Transverse colon (tissue), 4 donors: Measurements from ENCODE around the gene KCNAB2. TPM values are rescaled to one million over a fixed set of nuclear protein-coding genes. Genes with fewer than 3 reads are reported as not detected.

ENCODE experiments used
- DNase-seq: peaks from one replicate; pipeline ENCODE4 v3.0.0-alpha.2; 2019
- H3K27ac ChIP-seq, 4 donors: fragments of 200-600 bp; sonication (generic); 2 replicates each; pipeline ENCODE4 v1.5.1; 2016 to 2018; ENCODE audit warnings: inconsistent platforms in 4 of 4
- H3K27me3 ChIP-seq: fragments of 200-600 bp; sonication (generic); 2 replicates; pipeline ENCODE4 v1.5.1; 2017; ENCODE audit warnings: inconsistent platforms
- H3K36me3 ChIP-seq, 4 donors: fragments of 200-600 bp; sonication (generic); 2 replicates each; pipeline ENCODE4 v1.5.1; 2017 to 2019; ENCODE audit warnings: inconsistent platforms in 4 of 4
- H3K4me1 ChIP-seq, 4 donors: fragments of 200-600 bp; sonication (generic); 2 replicates each; pipeline ENCODE4 v1.5.1; 2017 to 2020; ENCODE audit warnings: inconsistent platforms in 4 of 4
- H3K4me3 ChIP-seq, 4 donors: fragments of 200-600 bp; sonication (generic); 1 replicate in 1 of 4; 2 replicates in 3 of 4; pipeline versions ENCODE4 v1.5.1 to v1.6.1; 2017 to 2019; ENCODE audit warnings: inconsistent platforms in 4 of 4
- H3K9me3 ChIP-seq, 2 donors: fragments of 200-600 bp; sonication (generic); 2 replicates each; pipeline ENCODE4 v1.5.1; 2017 to 2019; ENCODE audit warnings: inconsistent platforms in 2 of 2
- EP300 ChIP-seq: sonication (generic); formaldehyde crosslinking; IDR thresholded peaks from one replicate; pipeline ENCODE4 v1.6.1; 2017; ENCODE audit warnings: antibody characterized with exemption, low read depth
- POLR2A ChIP-seq: fragments of 450-650 bp; IDR thresholded peaks from one replicate; pipeline ENCODE4 v1.6.1; 2016; ENCODE audit warnings: antibody characterized with exemption, mild to moderate bottlenecking, moderate library complexity
- POLR2AphosphoS5 ChIP-seq, 3 donors: sonication (generic); formaldehyde crosslinking; IDR thresholded peaks; one replicate each; pipeline ENCODE4 v1.6.1; 2016; ENCODE audit warnings: antibody characterized with exemption in 3 of 3
- WGBS, 2 donors: methylation state at CpG; one replicate each; pipeline ENCODE4 v1.1.5; 2018; ENCODE audit warnings: low coverage in 1 of 2; 5-methylcytosine and 5-hydroxymethylcytosine counted together
- in situ Hi-C, 4 donors: fragments of 200-750 bp; cut with MboI; loops; one replicate each; pipeline versions ENCODE4 v1.15.0 to v1.15.1; 2017; ENCODE audit warnings: low sequenced_read_pairs in 3 of 4, low pct_ligation_motif_present in 1 of 4, low pct_unique_long_range_greater_than_20kb in 1 of 4
- intact Hi-C: fragments of 100-400 bp; cut with DNase I; formaldehyde crosslinking; loops from one replicate; pipeline ENCODE4 v1.15.1; 2023; ENCODE audit warnings: low total_unique reads
- total RNA-seq, 4 donors: library from RNA; depleted of rRNA; stranded (reverse); fragments of >200 nt; gene quantifications; one replicate each; pipeline ENCODE4 v1.1.0, GENCODE V29; 2016
- TF ChIP-seq, protein P1 (sequence below), 5 experiments: fragments of 200-600 bp in 3 of 5; fragments of 450-650 bp in 2 of 5; sonication (generic) in 3 of 5; IDR thresholded peaks; 1 replicate in 2 of 5; 2 replicates in 3 of 5; pipeline ENCODE4 v1.5.1; 2016 to 2017; ENCODE audit warnings: antibody characterized with exemption in 5 of 5, inconsistent platforms in 3 of 5, mild to moderate bottlenecking in 2 of 5, moderate library complexity in 1 of 5

The KCNAB2 gene
- total RNA-seq, 4 donors from 2014 or later, result 1.00 to 25.4 (median 7.9) TPM

DNA sequence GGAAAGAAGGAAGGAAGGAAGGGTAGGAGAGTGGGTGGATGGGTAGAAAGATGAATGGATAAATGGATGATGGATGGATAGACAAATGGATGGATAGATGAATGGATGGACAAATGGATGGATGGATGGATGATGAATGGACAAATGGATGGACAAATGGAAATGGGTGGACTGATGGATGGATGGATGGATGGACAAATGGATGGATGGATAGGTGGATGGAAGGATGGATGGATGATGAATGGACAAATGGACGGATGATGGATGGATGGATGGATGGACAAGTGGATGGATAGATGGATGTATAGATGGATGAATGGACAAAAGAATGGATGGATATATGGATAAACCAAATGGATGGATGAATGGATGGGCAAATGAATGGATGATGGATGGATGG lies 103.9 kb downstream of the KCNAB2 start:
- no peak for DNase-seq
- Histone ChIP-seq H3K27ac (no peak overlapping the region), H3K27me3 (peaks cover 30% of the 10 kb centered on the region), H3K4me1 (peaks cover 0 to 10% (median 5%) of the 10 kb centered on the region in 4 donors), H3K36me3 (no peaks in the 10 kb centered on the region), H3K4me3 (no peak overlapping the region), H3K9me3 (no peaks in the 10 kb centered on the region)
- TF ChIP-seq POLR2AphosphoS5 (IDR thresholded peaks at IDR 0.05) (no peak), EP300 (no peak), POLR2A (no peak)
- TF ChIP-seq, protein P1, sequence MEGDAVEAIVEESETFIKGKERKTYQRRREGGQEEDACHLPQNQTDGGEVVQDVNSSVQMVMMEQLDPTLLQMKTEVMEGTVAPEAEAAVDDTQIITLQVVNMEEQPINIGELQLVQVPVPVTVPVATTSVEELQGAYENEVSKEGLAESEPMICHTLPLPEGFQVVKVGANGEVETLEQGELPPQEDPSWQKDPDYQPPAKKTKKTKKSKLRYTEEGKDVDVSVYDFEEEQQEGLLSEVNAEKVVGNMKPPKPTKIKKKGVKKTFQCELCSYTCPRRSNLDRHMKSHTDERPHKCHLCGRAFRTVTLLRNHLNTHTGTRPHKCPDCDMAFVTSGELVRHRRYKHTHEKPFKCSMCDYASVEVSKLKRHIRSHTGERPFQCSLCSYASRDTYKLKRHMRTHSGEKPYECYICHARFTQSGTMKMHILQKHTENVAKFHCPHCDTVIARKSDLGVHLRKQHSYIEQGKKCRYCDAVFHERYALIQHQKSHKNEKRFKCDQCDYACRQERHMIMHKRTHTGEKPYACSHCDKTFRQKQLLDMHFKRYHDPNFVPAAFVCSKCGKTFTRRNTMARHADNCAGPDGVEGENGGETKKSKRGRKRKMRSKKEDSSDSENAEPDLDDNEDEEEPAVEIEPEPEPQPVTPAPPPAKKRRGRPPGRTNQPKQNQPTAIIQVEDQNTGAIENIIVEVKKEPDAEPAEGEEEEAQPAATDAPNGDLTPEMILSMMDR (IDR thresholded peaks at IDR 0.05), result no peak
- intact Hi-C loops, result no loop called here
- in situ Hi-C loops, result no loop called here
- WGBS, 2 donors, result 94 to 100% methylated on average over 1 of the region's 1 CpG

GRCh38 chr1:6150006-6150938 lies 104.6 kb downstream of the KCNAB2 start:
- Histone ChIP-seq H3K27me3 (peaks cover 30% of the 10 kb centered on the region), H3K27ac (no peak overlapping the region), H3K36me3 (no peaks in the 10 kb centered on the region), H3K4me1 (peaks cover 0 to 10% (median 5%) of the 10 kb centered on the region in 4 donors), H3K9me3 (no peaks in the 10 kb centered on the region), H3K4me3 (no peak overlapping the region)
- in situ Hi-C loops (no loop called here), intact Hi-C loops (no loop called here)
- WGBS, 2 donors, result 71 to 91% methylated on average over 7 to 11 of the region's 11 CpGs
- no peak for DNase-seq
- no peak for TF ChIP-seq POLR2AphosphoS5 (IDR thresholded peaks at IDR 0.05)

Other genes with a start within 250 kb of the KCNAB2 start
- 10 to 100 TPM in 2 of 4 donors, 1 to 10 TPM in 2; 6.7 to 19.9 (median 10.5) TPM for gene NPHP4, start 53.5 kb upstream of the KCNAB2 start, total RNA-seq
- gene CHD5, start 134.4 kb downstream of the KCNAB2 start, total RNA-seq, result 1 to 10 TPM in 2 of 4 donors, under 1 TPM in 2; 0.14 to 1.6 (median 1.2) TPM
- 100 to 1,000 TPM in 3 of 4 donors, 10 to 100 TPM in 1; 56.5 to 170 (median 106) TPM for gene RPL22, start 153.7 kb downstream of the KCNAB2 start, total RNA-seq
- 1,000 to 10,000 TPM in 1 of 4 donors, 100 to 1,000 TPM in 2, 10 to 100 TPM in 1; 82.6 to 1,341 (median 190) TPM for gene RNF207, start 160.2 kb downstream of the KCNAB2 start, total RNA-seq
- 10 to 100 TPM; 21.3 to 84.1 (median 61.8) TPM for gene ICMT, start 190.1 kb downstream of the KCNAB2 start, total RNA-seq
- not detected for gene HES3, start 198.3 kb downstream of the KCNAB2 start, total RNA-seq
- 10 to 100 TPM; 15.6 to 38.2 (median 27.8) TPM for gene GPR153, start 215.2 kb downstream of the KCNAB2 start, total RNA-seq